H1 (cell line): ENCODE data around the gene DDR2. TPM values are rescaled to one million over a fixed set of nuclear protein-coding genes. Genes with fewer than 3 reads are reported as not detected.
A peak's percentile ranks its signal among the peaks of the same experiment; 100 is the strongest.

Experiments
- BACH1 ChIP-seq: IDR thresholded peaks from 2 replicates; pipeline ENCODE4 v1.6.1; 2012; ENCODE audit warnings: low read length, improper control_type of control experiment
- RXRA ChIP-seq: IDR thresholded peaks from 2 replicates; pipeline ENCODE4 v1.6.1; 2011; ENCODE audit warnings: low read depth, mild to moderate bottlenecking, low read length, moderate library complexity; ENCODE audit not compliant: insufficient read depth
- ZNF274 ChIP-seq: IDR thresholded peaks from 2 replicates; pipeline ENCODE4 v1.7.0; 2012; ENCODE audit warnings: low read length, borderline replicate concordance; ENCODE audit errors: extremely low read depth
- polyA plus RNA-seq, 7 experiments: library from polyadenylated mRNA; depleted of rRNA in 3 of 7; stranded (reverse) in 5 of 7; unstranded in 2 of 7; fragments of >200 nt in 5 of 7; fragments of 200-250 nt in 2 of 7; gene quantifications; 1 replicate in 5 of 7; 2 replicates in 1 of 7; 4 replicates in 1 of 7; pipeline versions ENCODE4 v1.2.1 to v1.2.3, GENCODE V29; 2011 to 2013; ENCODE audit warnings: missing spikeins in 2 of 7, mixed read lengths in 2 of 7
- total RNA-seq: library from RNA; stranded (reverse); fragmentation: NEBNext Ultra II Directional; extraction: Animal tissue kit (Norgen Biotek cat#: 25700); gene quantifications from 2 replicates; pipeline ENCODE4 v1.2.1, GENCODE V29; 2021
- TF ChIP-seq, protein P1 (sequence below), 3 experiments: IDR thresholded peaks; 1 replicate in 2 of 3; 2 replicates in 1 of 3; pipeline versions ENCODE4 v1.5.1 to v1.6.1; 2011; ENCODE audit warnings: low read length in 3 of 3, mild to moderate bottlenecking in 3 of 3, inconsistent platforms in 2 of 3, low read depth in 1 of 3, moderate library complexity in 1 of 3; ENCODE audit not compliant: insufficient read depth in 1 of 3; ENCODE audit errors: control extremely low read depth in 1 of 3

The DDR2 gene
- total and polyA plus RNA-seq, 2 of the 8 experiments (the other 6 are each of a cell fraction or from before 2014, with no cell fraction given), result 1.00 to 2.1 TPM

GRCh38 chr1:162756523-162756922 is 124.3 kb downstream of the DDR2 start (continued):
- TF ChIP-seq, protein P1, sequence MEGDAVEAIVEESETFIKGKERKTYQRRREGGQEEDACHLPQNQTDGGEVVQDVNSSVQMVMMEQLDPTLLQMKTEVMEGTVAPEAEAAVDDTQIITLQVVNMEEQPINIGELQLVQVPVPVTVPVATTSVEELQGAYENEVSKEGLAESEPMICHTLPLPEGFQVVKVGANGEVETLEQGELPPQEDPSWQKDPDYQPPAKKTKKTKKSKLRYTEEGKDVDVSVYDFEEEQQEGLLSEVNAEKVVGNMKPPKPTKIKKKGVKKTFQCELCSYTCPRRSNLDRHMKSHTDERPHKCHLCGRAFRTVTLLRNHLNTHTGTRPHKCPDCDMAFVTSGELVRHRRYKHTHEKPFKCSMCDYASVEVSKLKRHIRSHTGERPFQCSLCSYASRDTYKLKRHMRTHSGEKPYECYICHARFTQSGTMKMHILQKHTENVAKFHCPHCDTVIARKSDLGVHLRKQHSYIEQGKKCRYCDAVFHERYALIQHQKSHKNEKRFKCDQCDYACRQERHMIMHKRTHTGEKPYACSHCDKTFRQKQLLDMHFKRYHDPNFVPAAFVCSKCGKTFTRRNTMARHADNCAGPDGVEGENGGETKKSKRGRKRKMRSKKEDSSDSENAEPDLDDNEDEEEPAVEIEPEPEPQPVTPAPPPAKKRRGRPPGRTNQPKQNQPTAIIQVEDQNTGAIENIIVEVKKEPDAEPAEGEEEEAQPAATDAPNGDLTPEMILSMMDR (IDR thresholded peaks at IDR 0.05; ENCODE audit: control extremely low read depth in 1 of 3, insufficient read depth in 1 of 3, low read depth in 1 of 3, low read length in 3 of 3), result peak in 1 of 3 experiments; percentile 34; a peak in 1 of 4 replicates
- TF ChIP-seq ZNF274, result no peak
- TF ChIP-seq BACH1, result no peak
- no peak for TF ChIP-seq RXRA
